ENCODE data around the gene ZIM2.
"Not testable (repeated sequence)": the region's sequence is repeated elsewhere in the genome, so short reads cannot be mapped to it uniquely, and the experiment has no call there.

Gene ZIM2

DNA sequence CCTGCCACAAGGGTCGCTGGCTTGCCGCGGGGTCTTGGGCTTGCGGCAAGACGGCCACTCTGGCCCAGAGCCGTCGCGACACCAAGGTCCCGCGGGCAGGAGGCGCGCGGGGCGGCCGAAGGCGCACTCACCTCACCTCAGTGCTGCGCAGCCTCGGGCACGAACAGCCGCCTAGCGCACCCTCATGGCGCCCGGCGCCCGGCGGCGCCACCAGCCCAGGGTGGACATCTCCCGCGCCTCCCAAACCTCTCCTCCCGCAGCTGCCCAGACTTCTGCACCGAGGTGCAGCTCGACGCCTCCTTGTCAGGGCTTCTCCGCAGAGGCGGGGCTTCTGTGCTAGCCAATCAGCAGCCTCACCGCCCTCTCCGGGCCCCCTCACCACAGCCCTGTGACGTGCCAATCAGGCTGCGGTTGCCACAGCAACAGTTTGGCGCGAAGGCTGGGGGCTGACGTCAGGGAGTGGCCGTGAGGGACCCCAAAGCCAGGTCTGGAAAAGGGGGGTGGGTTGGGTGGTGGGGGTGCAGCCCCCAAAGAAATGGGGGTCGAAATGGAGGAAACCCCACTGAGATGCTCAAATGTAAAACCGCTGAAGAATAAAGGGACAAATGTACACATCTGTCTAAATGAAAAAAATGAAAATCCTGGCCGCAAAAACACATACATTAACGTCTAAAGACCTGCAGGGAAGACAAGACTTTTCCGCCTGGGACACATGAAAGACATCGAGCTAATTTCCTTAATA, at the start of gene ZIM2, which contains the start of gene PEG3:
Gene ZIM2, minus strand, starts transcription at position 276 of the 742 bp plus-strand sequence. CDS start 16,449 bp downstream, outside the sequence.
Gene PEG3, minus strand, starts transcription at position 276 of the 742 bp plus-strand sequence. CDS start 16,071 bp downstream, outside the sequence.
- DNase-seq: no peak

DNA sequence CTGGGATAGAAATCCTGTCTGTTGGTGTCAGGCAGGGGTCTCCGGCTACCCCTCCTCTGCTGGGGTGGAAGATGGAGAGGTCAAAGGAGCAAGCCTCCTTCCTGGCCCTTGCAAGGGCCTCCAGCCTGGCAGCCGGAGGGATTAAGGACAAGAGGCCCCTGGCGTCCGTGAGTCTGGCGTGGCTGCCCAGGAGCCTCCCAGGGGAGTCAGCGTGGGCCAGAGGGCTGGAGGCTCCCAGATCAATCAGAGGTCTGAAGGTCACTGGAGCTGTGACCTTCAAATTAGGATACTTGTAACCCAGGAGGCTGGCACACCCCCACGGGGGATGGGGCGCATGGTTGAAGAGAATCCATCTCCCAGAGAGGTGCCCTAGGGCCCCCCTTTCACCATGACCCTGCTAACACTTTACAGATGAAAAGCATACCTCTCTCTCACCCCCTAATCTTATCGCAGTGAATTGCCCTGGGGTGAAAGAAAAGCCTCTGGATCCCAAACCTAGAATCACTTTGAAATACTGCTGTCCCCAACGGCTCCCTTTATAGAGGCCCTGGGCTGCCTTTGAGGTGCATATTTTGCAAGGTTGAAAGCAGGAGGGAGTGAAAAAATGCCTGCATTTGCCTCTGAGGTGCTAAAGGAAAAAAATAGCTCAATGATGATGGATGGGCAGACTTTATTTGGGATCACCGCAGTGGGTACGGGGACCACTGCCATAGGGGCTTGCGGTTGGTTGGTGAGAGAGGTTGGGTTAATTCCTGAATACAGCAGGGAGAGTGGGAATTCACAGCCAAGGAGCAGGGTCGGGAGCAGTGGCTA, 44.9 kb upstream of the ZIM2 start:
- no peak for DNase-seq

DNA sequence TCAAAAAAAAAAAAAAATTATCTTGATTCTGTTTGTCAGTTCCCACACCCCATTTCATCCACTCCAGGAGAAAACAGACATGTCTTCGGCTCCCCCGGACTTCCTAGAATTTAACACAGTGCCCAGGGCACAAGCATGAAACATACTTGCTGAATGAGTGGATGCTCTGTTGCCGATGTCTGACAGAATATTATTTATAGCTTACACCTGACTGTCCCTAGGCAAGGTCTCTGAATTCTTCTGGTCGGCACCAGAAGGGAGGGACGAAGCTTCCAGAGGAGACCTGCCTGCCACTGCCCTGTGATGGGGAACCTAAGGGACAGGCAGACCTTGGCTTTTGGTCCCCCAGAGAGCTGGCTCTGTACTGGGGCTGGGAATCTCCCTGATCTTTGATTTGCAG, 43.9 kb upstream of the ZIM2 start:
- DNase-seq: no peak

DNA sequence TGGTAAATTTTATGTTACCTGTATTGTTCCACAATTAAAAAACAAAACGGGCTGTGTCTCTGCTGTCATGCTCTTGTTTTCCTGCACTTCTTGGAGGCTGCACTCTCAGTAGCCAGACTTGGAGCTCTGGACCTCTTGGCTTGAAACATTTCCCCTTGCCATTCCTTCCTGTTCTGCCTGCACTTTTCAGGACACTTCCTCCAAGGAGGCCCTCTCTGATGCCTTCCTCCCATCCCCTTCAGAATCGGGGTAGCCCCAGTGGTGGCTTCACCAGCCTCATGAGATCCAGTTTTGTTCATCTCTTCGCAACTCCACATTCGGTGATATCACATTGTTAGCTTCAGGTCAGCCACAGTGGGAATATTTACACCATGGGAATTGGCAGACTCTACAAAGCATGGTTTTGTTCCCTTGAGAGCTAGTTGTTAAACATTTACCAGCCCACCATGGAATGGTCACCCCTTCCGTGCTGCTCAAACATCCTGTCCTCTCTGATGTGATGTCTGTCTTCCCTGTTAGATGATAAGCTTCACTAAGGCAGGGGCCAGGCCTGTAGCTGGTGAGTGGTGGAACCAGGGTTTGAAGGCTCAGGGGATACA, 40.2 kb upstream of the ZIM2 start:
- DNase-seq: no peak

DNA sequence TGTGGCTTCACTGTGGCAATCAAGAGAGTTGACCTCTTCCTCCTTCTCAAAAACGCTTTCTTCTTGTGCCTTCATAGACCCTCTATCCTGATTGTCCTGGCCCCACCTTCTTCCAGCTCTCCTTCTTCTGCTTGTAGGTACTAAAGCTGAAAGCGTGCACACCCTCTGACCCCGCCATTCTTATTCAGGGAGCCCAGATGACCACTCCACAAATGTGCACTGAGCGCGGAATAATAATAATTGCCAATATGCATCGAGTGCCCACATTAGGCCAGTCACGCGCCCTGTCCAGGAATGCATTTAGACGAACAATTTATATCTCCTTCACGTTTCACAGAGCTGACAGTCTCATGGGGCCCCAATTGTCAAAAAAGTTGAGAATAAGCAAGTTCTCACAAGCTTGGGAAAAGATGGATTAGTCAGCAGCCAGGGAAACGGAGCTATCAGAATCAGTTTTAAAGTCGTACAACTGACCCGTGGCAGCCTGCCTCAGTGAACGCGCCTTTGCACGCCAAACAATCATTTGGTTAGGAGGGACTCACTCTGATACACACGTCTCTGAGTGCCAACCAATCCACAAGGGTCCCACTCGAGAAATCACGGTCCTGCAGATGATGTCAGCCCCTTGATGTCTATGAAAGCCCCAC, 36.7 kb upstream of the ZIM2 start:
- DNase-seq: no peak

DNA sequence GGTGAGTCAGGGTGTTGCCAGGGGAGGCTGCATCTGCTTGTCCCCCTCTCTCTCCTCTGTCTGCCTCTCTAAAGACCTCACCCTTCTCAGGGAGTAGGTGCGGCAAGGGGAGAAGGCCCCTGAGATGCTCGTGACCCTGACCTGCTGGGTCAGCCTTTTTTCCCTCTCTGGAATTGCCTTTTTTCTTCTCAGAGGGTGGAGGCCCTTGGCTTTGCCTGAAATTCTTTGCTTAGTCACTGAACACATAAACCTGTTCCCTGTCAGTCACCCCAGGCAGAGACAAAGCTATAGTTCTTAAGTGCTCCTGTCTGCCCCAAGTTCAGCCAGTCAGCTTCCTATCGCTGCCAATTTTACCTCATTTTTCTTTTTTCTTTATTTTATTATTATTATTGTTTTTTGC, 35.2 kb upstream of the ZIM2 start:
- no peak for DNase-seq

DNA sequence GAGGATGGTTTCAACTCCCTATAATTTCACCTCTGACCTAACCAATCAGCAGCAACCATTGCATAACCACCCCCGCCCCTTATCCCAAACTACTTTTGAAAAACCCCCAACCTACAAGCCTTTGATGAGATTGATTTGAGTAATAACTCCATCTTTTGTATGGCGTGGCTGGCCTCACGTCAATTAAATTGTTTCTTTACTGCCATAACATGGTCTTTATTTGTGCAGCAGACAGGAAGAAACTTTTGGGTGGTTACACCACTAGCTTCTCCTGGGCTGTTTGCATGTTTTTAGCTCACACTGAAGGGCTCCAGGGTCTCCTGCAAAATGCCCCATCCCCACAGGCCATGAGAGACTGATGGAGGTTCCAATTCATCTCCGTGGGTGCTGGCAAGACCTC, 34.0 kb upstream of the ZIM2 start:
- no peak for DNase-seq

DNA sequence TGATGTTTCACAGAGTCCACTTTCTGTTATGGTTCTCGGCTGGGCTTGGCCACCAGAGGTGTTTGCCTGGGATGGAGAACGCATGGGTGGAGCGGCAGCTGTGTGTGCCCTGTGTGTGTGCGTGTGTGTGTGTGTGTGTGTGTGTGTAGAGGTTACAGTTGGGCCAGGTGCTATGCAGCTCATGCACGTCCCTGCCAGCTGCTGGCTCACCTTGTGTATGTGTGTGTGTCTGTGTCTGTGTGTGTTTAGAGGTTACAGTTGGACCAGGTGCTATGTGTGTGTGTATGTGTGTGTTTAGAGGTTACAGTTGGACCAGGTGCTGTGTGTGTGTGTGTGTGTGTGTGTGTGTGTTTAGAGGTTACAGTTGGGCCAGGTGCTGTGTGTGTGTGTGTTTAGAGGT, 33.0 kb upstream of the ZIM2 start:
- DNase-seq: no peak

DNA sequence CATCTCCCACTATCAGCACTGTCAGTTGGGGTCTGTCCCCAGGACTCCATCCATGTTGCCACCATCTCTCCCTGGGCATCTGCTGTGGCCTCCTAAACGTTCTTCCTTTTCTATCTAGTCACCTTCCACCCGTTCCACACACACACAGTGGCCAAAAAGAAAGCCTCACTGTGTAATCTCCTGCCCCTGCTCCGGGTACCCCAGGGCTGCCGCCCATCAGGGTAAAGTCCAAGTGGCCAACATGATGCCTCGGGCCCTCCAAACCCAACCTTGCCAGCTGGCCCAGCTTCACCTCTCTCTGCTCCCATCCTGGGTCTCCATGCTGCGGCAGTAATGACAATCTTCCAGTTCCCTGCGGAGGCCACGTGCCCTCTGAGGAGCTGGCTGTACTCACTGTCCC, 29.4 kb upstream of the ZIM2 start:
- no peak for DNase-seq

DNA sequence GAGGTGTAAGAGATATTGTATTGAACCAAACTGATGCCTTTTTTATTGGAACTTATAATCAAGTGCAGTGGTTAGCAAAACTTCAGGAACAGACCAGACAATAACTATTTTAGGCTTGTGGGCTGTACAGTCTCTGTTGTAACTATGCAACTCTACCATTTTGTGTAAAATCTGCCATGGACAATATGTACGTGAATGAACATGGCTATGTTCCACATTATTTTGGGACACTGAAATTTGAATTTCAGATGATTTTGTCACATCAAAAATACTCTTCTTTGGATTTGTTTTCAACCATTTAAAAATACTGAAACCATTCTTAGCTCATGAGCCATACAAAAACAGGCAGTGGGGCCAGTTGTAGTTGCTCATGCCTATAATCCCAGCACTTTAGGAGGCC, 27.9 kb upstream of the ZIM2 start:
- no peak for DNase-seq

DNA sequence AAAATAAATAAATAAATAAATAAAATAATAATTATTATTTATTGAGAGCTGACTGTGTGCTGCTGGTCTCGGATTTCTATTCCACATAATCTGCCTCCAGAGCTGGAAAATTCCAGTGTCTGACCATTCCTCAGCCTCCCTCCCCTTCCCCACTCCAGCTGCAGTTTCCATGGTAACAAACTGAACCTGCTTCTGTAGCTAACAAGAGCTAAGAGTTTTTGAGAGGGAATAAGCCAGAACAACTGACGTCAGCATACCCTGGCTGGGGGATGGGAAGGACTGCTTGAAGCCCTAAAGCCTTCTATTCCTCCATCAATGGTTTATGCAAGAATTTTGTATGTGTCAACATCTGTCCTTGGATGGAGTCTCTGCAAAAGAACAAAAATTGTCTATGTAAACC, 26.0 kb upstream of the ZIM2 start:
- DNase-seq: no peak

DNA sequence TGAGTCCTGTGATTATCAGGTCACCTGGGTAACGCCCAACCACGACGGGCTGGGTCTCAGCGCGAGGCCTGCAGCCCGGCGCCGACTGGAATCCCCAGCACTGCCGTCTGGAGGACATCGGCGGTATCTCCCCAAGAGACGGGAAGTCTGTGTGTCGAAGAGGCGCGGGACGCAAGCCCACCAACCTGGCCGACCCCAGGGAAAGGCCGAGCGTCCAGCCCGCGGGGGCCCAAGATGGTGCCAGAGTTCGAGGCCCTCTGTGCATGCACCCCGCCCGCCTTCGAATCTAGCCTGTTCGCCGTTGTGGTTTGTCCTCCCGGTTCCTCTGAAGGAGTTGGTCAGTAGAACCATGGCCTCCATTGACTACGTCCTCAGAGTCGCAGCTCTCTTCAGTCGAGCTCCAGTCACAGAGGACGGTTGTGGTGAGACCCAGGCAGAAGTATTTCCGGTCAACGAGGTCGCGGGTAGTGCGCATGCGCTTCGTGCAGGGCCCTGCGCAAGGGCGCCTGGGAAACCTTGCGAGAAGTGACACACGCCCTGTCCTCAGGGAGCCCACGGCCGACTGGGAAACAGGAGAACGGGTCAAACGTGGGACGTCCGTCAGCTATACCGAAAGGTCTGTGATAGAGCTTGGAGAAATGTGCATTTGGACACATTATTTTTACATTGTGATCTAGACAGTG, 24.1 kb upstream of the ZIM2 start:
- DNase-seq: no peak

DNA sequence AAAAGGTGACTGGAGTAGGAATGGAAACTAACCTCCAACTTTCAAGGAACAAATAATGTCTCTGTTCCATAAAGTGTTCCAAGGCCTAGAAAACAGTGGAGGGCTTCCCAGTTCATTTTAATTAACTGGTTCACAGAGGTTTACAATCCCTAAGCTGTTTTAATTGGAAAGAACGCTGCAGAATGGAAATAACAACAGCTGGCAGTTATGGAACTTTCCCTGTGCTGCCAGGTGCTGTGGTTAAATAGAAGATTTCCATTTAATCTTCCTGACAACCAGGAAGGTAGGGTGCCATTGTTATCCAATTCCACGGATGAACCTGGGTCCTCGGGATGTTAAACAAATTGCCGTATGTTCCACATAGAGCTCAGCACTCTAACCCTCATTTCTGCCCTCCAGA, 22.2 kb upstream of the ZIM2 start:
- DNase-seq: no peak

DNA sequence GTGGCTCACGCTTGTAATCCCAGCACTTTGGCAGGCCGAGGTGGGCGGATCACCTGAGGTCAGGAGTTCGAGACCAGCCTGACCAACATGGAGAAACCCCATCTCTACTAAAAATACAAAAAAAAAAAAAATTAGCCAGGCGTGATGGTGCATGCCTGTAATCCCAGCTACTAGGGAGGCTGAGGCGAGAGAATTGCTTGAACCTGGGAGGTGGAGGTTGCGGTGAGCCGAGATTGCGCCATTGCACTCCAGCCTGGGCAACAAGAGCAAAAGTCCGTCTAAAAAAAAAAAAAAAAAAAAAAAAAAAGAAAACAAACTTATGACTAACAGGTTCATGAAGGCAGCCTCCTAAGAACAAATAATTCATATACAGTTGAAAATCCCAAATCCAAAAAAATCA, 19.9 kb upstream of the ZIM2 start:
- not testable (repeated sequence) for DNase-seq

DNA sequence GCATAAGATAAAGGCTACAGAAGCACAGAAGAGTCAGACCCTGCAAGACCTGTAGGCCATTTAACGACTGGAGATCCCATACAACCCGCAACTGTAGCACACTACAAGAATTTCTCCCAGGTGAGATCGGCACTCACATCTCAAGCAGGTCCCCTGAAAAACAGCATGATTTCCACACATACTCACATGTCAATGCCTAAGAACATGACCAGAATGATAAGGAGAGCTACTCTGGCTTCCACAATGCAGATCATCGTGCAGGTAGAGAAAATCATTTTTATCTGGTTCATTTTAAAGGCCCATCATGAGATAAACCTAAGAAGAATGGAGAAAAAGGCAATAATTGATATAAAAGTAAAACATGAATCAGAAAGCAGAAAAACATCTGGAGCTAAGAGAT, 17.5 kb upstream of the ZIM2 start:
- no peak for DNase-seq

DNA sequence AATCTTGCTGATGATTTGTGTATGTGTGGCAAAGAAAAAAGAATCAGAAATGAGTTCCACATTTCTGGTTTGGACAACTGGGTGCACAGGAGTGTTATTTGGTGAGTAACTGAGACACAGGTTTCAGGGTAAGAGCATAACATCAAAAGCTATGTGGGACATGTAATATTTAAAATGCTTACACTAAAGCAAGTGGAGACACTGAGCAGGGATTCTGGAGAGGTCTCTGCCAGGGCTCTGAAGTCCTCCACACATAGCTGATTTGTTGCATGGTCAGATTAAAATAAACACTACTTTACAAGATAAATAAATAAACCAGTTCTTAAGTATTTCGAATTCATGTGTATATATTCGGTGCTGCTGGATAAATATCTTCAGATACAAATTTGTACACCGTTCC, 16.3 kb upstream of the ZIM2 start:
- no peak for DNase-seq

DNA sequence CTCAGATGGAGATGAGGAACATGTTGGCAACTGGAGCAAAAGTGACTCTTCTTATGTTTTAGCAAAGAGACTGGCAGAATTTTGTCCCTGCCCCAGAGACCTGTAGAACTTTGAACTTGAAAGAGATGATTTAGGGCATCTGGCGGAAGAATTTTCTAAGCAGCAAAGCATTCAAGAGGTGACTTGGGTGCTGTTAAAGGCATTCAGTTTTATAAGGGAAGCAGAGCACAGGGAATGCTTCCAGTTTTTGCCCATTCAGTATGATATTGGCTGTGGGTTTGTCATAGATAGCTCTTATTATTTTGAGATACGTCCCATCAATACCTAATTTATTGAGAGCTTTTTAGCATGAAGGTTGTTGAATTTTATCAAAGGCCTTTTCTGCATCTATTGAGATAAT, 11.8 kb upstream of the ZIM2 start:
- not testable (repeated sequence) for DNase-seq

DNA sequence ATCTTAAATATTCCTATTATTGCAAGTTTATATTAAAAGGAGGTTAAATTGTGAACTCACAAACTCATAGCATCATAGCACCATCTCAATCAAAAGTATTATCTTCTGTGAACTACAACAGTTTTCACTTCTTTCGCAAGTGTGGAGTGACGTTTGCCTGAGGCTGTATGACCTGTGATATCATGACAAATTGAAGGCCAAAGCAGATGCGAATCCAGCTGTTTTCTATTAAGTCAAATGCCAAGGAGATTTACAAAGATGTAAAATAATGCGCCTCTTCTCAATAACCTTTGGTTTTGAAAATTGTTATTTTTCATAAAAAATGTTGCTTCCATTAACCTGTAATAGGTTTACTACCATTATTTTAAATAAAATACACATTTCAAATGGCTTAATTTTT, 7.6 kb upstream of the ZIM2 start:
- no peak for DNase-seq

DNA sequence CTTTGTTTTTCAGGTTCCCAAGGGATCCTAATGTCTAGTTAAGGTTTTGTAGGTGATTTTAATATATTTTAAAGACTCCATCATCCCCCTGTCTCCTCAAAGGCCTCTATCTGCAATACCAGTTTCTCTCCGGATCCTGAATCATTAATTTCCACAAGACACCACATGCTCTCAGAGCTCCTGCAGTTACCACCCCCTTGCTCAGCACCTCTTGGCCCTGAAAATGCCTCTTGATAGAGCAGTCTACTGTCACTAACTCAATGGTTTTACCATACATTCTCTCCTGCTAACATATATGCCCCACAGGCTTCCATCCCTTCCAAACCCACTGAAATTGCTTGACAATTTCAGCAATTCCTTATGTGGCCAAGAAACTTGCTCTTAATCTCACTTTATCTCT, 1.9 kb upstream of the ZIM2 start:
- DNase-seq: no peak

DNA sequence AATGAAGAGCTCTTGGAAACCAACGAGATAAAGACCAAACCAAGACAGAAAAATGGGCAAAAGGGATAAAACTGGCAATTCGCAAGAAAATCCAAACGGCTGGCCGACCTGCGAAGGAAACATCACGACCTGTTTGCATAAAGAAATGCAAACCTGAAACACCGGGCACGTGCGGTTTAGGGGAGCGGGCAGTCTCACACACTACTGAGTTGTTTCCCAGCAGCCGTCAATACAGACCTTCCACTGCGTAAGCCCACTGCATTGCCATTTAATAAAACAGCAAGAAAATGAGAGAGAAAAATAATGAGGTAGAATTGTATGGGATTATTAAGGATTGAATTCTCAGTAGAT, 642 bp upstream of the ZIM2 start:
- DNase-seq: no peak

DNA sequence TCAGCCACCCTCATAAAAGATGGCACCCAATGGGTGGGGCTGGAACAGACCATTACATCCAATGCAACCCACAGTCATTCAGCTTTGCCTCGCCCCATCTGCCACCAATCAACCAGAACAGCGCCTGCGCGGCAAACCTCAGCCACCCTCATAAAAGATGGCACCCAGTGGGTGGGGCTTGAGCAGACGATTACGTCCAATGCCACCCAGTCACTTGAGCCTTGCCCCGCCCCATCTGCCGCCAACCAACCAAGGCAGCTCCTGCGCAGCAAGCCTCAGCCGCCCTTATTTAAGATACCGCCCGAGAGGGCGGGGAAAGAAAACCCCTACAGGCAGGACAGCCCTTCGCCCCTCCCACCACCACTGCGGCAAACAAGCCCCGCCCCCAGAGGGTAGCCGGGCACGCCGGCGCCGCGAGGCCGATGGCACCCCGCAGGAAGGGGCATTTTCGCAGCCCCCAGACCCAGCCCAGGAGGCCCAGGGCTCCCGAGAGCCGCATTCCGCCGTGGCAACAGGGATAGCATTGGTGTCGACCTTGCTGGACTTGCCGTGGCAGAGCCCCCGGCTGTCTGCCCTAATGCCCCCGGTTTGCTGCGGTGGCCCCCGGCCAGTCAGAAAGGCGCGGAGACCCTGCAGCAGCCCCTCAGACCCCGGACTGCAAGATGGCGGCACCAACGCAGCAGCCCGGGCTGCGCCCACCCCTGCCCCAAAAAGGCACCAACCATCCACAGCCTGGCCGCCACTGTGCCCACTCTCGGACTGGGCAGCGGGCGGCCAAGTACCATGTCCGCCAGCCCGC, 675 bp downstream of the ZIM2 start:
- DNase-seq: no peak
